Omental fat pad (tissue), 4 donors: ENCODE data around the gene RBM4. TPM values are rescaled to one million over a fixed set of nuclear protein-coding genes. Genes with fewer than 3 reads are reported as not detected.
"Not testable (repeated sequence)": the region's sequence is repeated elsewhere in the genome, so short reads cannot be mapped to it uniquely, and the experiment has no call there.

Experiments used
- ATAC-seq: fragments of 150-250 bp; one replicate; pipeline ENCODE4 v1.9.1; 2016; ENCODE audit warnings: mild to moderate bottlenecking, moderate library complexity; ENCODE audit not compliant: low FRiP score
- DNase-seq: peaks from one replicate; pipeline ENCODE4 v3.0.0-alpha.2; 2019; ENCODE audit warnings: low spot score
- total RNA-seq, 4 donors: library from RNA; depleted of rRNA; stranded (reverse); fragments of >200 nt; gene quantifications; one replicate each; pipeline ENCODE4 v1.1.0, GENCODE V29; 2016
- TF ChIP-seq, protein P1 (sequence below), 3 donors: fragments of 450-650 bp; IDR thresholded peaks; one replicate each; pipeline ENCODE4 v1.5.1; 2016 to 2017; ENCODE audit warnings: antibody characterized with exemption in 3 of 3, mild to moderate bottlenecking in 3 of 3, moderate library complexity in 2 of 3

RBM4 gene
- total RNA-seq, 4 donors from 2014 or later: 63.1 to 90.8 (median 78.3) TPM

DNA sequence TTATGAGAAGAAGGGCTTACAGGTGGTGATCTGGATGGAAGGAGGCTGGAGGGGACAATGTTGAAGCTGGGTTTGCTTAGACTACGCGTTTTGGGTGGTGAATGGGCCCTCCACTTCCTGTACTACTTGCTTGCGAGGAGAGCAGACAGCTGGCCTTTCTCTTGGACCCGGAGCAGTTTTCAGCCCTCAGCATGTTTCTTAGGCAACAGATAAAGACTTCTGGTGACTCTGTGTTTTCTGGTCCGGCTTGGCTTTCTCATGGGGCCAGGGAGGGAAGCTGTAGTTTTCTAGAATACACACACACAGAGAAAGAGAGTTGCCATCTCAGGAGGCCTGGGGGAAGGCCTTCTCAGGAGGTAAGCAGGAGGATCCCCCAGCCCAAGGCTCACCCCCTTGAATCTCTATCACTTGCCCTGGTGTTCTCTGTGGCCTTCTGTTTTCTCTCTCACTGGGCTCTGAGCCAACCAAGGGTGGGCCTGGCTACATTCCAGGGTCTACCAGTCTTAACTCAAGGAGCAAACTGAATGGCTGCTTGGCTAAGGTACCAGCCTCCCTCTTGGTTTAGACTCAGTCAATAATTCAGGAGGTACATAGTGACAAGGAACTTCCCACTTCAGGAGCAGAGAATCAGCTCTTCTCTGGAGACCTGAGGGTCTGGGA is 43.1 kb upstream of the RBM4 start:
- ATAC-seq (no peak), DNase-seq (no peak)
- TF ChIP-seq, protein P1, sequence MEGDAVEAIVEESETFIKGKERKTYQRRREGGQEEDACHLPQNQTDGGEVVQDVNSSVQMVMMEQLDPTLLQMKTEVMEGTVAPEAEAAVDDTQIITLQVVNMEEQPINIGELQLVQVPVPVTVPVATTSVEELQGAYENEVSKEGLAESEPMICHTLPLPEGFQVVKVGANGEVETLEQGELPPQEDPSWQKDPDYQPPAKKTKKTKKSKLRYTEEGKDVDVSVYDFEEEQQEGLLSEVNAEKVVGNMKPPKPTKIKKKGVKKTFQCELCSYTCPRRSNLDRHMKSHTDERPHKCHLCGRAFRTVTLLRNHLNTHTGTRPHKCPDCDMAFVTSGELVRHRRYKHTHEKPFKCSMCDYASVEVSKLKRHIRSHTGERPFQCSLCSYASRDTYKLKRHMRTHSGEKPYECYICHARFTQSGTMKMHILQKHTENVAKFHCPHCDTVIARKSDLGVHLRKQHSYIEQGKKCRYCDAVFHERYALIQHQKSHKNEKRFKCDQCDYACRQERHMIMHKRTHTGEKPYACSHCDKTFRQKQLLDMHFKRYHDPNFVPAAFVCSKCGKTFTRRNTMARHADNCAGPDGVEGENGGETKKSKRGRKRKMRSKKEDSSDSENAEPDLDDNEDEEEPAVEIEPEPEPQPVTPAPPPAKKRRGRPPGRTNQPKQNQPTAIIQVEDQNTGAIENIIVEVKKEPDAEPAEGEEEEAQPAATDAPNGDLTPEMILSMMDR (IDR thresholded peaks at IDR 0.05): no peak

DNA sequence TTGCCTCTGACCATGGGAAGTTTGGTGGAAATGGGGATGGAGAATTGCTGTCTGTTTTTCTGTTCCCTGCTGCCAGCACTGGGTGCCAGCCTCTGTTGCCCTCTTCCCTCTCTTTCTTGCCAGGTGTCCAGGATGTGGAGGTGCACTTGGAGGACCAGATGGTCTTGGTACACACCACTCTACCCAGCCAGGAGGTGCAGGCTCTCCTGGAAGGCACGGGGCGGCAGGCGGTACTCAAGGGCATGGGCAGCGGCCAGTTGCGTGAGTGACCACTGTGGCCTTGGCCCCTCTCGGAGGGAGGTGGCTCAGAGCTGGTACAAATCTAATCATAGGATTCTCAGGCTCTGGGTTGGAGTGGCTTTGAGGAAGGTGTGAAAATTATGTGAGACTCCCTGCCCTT is 39.5 kb upstream of the RBM4 start:
- ATAC-seq: no peak
- TF ChIP-seq, protein P1 (IDR thresholded peaks at IDR 0.05): no peak

DNA sequence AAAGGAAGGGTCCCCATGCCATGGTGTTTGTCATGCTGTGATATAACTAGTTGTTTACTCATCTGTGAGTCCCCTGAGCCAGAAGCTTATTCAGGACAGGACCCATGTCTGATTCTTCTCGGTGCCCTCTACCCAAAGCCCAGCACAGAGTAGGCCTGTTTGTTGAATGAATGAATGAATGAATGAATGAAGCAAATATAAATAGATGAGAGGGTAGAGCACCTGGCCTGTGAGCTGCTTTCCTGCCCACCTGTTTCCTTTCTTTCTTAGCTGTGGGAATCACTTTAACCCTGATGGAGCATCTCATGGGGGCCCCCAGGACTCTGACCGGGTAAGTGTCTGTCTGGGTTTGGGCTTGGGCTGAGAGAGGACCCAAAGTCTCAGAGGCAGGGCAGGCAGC is 38.3 kb upstream of the RBM4 start:
- ATAC-seq (no peak), DNase-seq (no peak)
- TF ChIP-seq, protein P1 (IDR thresholded peaks at IDR 0.05): no peak

More for the DNA sequence above, 39.5 kb upstream of the RBM4 start:
- DNase-seq: no peak

DNA sequence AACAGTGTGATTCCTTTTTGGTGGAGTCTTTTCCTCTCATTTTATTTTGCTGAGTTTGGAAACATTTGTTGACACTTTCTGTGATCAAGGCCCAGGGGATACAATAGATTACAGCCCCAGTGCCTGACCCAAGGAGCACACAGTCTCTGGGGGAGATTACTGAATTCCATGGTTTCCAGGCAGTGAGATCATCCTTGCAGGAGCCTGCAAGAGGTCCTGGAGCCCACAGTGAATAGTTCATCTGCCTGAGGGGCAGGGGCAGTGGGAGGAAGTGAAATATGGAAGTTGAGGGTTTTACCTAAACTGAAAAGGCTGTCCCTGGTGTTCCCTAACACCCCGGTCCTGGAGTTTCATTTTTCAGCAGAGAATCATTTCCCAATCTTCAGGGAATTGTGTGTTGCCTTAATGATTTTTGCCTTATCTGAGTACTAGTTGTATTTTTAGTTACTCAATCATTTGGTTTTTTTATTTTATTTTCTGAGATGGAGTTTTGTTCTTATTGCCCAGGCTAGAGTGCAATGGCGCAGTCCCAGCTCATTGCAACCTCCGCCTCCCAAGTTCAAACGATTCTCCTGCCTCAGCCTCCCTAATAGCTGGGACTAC is 37.8 kb upstream of the RBM4 start:
- DNase-seq: no peak
- no peak for ATAC-seq
- TF ChIP-seq, protein P1 (IDR thresholded peaks at IDR 0.05): no peak

DNA sequence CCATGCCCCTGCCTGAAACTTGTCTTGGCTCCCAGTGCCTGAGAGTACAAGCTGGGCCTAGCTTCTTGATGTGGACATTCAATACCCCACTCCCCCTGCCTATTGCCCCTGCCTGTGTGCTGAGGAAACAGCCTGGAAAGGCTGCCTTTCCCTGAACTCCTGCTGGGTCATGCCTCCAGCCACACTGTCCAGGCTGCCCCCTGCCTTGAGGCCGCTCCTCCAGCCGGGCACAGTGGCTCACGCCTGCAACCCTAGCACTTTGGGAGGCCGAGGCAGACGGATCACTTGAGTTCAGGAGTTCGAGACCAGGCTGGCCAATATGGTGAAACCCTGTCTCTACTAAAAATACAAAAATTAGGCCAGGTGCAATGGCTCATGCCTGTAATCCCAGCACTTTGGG is 35.4 kb upstream of the RBM4 start:
- DNase-seq (no peak), ATAC-seq (no peak)

DNA sequence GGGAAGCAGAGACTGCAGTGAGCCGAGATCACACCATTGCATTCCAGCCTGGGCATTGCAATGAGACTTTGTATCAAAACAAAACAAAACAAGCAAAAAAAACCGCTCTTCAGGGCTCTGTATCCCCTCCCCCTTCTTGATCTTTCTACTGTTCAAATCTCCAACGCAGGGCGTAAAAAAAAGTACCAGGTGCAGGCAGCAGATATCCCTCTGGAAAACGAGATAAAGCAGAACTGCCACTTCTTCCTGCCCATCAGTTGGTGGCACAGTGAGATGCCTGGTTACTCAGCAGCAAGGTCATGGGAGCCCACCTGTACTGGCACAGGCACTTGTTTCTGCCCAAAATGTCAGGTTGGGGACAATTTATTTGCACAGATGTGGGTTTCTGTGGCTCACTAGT is 34.3 kb upstream of the RBM4 start:
- ATAC-seq (no peak), DNase-seq (no peak)
- TF ChIP-seq, protein P1 (IDR thresholded peaks at IDR 0.05): no peak

More for the DNA sequence above, 35.4 kb upstream of the RBM4 start:
- TF ChIP-seq, protein P1 (IDR thresholded peaks at IDR 0.05): no peak

DNA sequence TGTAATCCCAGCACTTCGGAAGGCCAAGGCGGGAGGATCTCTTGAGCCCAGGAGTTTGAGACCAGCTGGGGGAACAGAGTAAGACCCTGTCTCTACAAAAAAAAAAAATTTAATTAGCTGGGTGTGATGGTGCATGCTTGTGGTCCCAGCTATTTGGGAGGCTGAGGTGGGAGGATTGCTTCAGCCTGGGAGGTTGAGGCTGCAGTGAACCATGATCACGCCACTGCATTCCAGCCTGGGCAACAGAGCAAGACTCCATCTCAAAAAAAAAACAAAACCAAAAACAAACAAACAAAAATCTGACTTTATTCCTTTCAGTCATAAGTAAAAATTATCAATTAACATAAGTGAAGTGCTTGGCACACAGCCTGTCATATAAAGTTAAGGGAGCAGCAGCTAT is 31.9 kb upstream of the RBM4 start:
- DNase-seq, ATAC-seq: not testable (repeated sequence)
